Placental pericyte (primary cell): ENCODE results near the gene IRAK3. TPM values are rescaled to one million over a fixed set of nuclear protein-coding genes. Genes with fewer than 3 reads are reported as not detected.

Experiments
- total RNA-seq: library from RNA; depleted of rRNA; stranded (reverse); fragments of >200 nt; gene quantifications from 2 replicates; pipeline ENCODE4 v1.2.3, GENCODE V29; 2012

IRAK3 gene
- total RNA-seq = 5.9 and 6.4 TPM in 2 replicates

GRCh38 chr12:66188584-66189485 lies at the start of gene IRAK3:
TSS of gene IRAK3 (plus strand) at chr12:66189214. CDS start at chr12:66189300, 86 bp downstream.

GRCh38 chr12:66169221-66170170 lies 19.5 kb upstream of the IRAK3 start, which contains the start of gene TMBIM4:
TSS of gene TMBIM4 (minus strand) at chr12:66169996. CDS start at chr12:66169951, 45 bp downstream.

GRCh38 chr12:66301944-66302826 lies 113.2 kb downstream of the IRAK3 start, which contains the start of gene HELB:
TSS of gene HELB (plus strand) at chr12:66302493. CDS start at chr12:66302604, 111 bp downstream.

Other genes starting within 250 kb of the IRAK3 start
- 3.3 TPM in 2 replicates for gene LLPH, start 58.5 kb upstream of the IRAK3 start, total RNA-seq
- 103 and 118 TPM in 2 replicates for gene TMBIM4, start 19.2 kb upstream of the IRAK3 start, total RNA-seq
- 3.4 and 3.5 TPM in 2 replicates for gene HELB, start 113.3 kb downstream of the IRAK3 start, total RNA-seq